ENCODE data around the gene SCGB1D4. TPM values are rescaled to one million over a fixed set of nuclear protein-coding genes. Genes with fewer than 3 reads are reported as not detected.

The SCGB1D4 gene
- polyA plus RNA-seq, 1 donor from 2014 or later, result not detected

GRCh38 chr11:62264004-62264403, 34.9 kb downstream of the SCGB1D4 start:
- TF ChIP-seq EP300 (conservative IDR thresholded peaks at IDR 0.05; ENCODE audit: poor library complexity, severe bottlenecking) (no peak), RAD21 (conservative IDR thresholded peaks at IDR 0.05) (no peak), POLR2AphosphoS5 (IDR thresholded peaks at IDR 0.05) (no peak), MXI1 (conservative IDR thresholded peaks at IDR 0.05; ENCODE audit: poor library complexity, severe bottlenecking) (no peak), SMC3 (conservative IDR thresholded peaks at IDR 0.05; ENCODE audit: poor library complexity) (no peak), EZH2 (IDR thresholded peaks at IDR 0.05; ENCODE audit: borderline replicate concordance, insufficient read depth, low read length, poor library complexity, severe bottlenecking) (no peak), TAF1 (IDR thresholded peaks at IDR 0.05; ENCODE audit: low read depth) (no peak), CTCF (IDR thresholded peaks at IDR 0.05; ENCODE audit: poor library complexity, severe bottlenecking) (no peak)
- TF ChIP-seq, protein P1, sequence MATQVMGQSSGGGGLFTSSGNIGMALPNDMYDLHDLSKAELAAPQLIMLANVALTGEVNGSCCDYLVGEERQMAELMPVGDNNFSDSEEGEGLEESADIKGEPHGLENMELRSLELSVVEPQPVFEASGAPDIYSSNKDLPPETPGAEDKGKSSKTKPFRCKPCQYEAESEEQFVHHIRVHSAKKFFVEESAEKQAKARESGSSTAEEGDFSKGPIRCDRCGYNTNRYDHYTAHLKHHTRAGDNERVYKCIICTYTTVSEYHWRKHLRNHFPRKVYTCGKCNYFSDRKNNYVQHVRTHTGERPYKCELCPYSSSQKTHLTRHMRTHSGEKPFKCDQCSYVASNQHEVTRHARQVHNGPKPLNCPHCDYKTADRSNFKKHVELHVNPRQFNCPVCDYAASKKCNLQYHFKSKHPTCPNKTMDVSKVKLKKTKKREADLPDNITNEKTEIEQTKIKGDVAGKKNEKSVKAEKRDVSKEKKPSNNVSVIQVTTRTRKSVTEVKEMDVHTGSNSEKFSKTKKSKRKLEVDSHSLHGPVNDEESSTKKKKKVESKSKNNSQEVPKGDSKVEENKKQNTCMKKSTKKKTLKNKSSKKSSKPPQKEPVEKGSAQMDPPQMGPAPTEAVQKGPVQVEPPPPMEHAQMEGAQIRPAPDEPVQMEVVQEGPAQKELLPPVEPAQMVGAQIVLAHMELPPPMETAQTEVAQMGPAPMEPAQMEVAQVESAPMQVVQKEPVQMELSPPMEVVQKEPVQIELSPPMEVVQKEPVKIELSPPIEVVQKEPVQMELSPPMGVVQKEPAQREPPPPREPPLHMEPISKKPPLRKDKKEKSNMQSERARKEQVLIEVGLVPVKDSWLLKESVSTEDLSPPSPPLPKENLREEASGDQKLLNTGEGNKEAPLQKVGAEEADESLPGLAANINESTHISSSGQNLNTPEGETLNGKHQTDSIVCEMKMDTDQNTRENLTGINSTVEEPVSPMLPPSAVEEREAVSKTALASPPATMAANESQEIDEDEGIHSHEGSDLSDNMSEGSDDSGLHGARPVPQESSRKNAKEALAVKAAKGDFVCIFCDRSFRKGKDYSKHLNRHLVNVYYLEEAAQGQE (IDR thresholded peaks at IDR 0.05; ENCODE audit: borderline replicate concordance), result no peak
- H4K20me1 ChIP-seq (ENCODE audit: insufficient read depth), result no peaks in the 10 kb centered on the region

DNA sequence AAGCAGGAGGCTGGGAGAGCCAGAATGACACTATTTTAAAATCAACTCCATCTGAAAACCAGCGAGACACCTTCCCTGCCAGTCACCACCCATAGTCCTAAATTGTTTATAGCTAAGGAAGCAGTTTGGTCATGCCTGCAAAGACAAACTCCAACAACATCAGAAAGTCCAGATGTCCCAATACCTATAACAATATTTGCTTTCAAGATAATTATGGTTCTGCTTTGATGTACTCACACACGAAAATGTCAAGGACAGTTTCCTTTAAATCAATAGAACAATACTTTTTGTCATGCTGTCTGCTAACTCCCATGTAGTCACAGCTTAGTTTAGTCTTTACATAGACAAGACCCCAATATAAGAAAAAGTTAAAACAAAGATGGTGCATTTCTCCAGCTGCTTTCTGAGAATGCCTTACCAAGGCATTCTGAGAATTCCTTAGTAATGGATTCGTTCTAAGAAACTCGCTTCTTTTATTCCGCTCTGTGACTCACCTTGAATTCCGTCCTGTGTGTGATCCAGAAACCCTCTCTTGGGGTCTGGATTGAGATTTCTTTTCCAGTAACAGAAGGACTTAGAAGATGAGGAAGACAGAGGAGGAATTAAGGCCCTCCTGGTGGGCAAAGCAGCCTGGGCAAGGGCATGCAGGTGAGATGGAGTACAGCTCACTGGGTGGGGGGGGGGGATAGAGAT, 38.5 kb downstream of the SCGB1D4 start:
- Histone ChIP-seq H3F3A (ENCODE audit: insufficient read depth, low read length, poor library complexity, severe bottlenecking) (no peaks in the 10 kb centered on the region), H3K79me2 (replicated peaks; ENCODE audit: insufficient read depth, low read length) (no peaks in the 10 kb centered on the region), H2AFZ (ENCODE audit: low read depth, low read length) (no peak overlapping the region), H3K9me3 (ENCODE audit: low read length) (no peaks in the 10 kb centered on the region), H3K27me3 (ENCODE audit: insufficient read depth, low read depth, low read length) (no peaks in the 10 kb centered on the region), H3K27ac (ENCODE audit: low read length) (no peak overlapping the region), H3K36me3 (ENCODE audit: insufficient read depth, low read length) (no peaks in the 10 kb centered on the region), H3K4me2 (ENCODE audit: low read length) (no peak overlapping the region), H4K20me1 (ENCODE audit: insufficient read depth) (no peaks in the 10 kb centered on the region), H3K9ac (ENCODE audit: low read length) (no peak overlapping the region), H3K4me3 (ENCODE audit: low read length) (no peak overlapping the region), H3K9me2 (ENCODE audit: insufficient read depth, low read length) (no peaks in the 10 kb centered on the region)
- TF ChIP-seq EP300 (conservative IDR thresholded peaks at IDR 0.05; ENCODE audit: poor library complexity, severe bottlenecking), result no peak
- TF ChIP-seq, protein P1 (IDR thresholded peaks at IDR 0.05; ENCODE audit: borderline replicate concordance), result no peak
- no peak for TF ChIP-seq TAF1 (IDR thresholded peaks at IDR 0.05; ENCODE audit: low read depth)
- no peak for TF ChIP-seq EZH2 (IDR thresholded peaks at IDR 0.05; ENCODE audit: borderline replicate concordance, insufficient read depth, low read length, poor library complexity, severe bottlenecking)
- TF ChIP-seq SMC3 (conservative IDR thresholded peaks at IDR 0.05; ENCODE audit: poor library complexity), result no peak
- TF ChIP-seq CTCF (IDR thresholded peaks at IDR 0.05; ENCODE audit: poor library complexity, severe bottlenecking), result no peak
- TF ChIP-seq RAD21 (conservative IDR thresholded peaks at IDR 0.05), result no peak
- TF ChIP-seq MXI1 (conservative IDR thresholded peaks at IDR 0.05; ENCODE audit: poor library complexity, severe bottlenecking), result no peak
- TF ChIP-seq POLR2AphosphoS5 (IDR thresholded peaks at IDR 0.05), result no peak

More at GRCh38 chr11:62264004-62264403, 34.9 kb downstream of the SCGB1D4 start:
- Histone ChIP-seq H3K4me3 (ENCODE audit: low read length) (no peak overlapping the region), H3K27ac (ENCODE audit: low read length) (no peak overlapping the region), H3K36me3 (ENCODE audit: insufficient read depth, low read length) (no peaks in the 10 kb centered on the region), H3K9ac (ENCODE audit: low read length) (no peak overlapping the region), H3F3A (ENCODE audit: insufficient read depth, low read length, poor library complexity, severe bottlenecking) (no peaks in the 10 kb centered on the region), H3K9me3 (ENCODE audit: low read length) (no peaks in the 10 kb centered on the region), H3K27me3 (ENCODE audit: insufficient read depth, low read depth, low read length) (no peaks in the 10 kb centered on the region), H3K4me2 (ENCODE audit: low read length) (no peak overlapping the region), H2AFZ (ENCODE audit: low read depth, low read length) (no peak overlapping the region), H3K9me2 (ENCODE audit: insufficient read depth, low read length) (no peaks in the 10 kb centered on the region), H3K79me2 (replicated peaks; ENCODE audit: insufficient read depth, low read length) (no peaks in the 10 kb centered on the region)

All from neural cell (in vitro differentiated cells).